Testis (tissue), 3 donors: Measurements from ENCODE around the gene MYO1D. TPM values are rescaled to one million over a fixed set of nuclear protein-coding genes. Genes with fewer than 3 reads are reported as not detected.

ENCODE experiments used
- DNase-seq: peaks from one replicate; pipeline ENCODE4 v3.0.0-alpha.2; 2019
- H3K27ac ChIP-seq, 2 donors: fragments of 200-600 bp; sonication (generic); one replicate each; pipeline ENCODE4 v1.5.1; 2019
- H3K27me3 ChIP-seq: fragments of 200-600 bp; sonication (generic); one replicate; pipeline ENCODE4 v1.5.1; 2019
- H3K36me3 ChIP-seq: fragments of 200-600 bp; sonication (generic); one replicate; pipeline ENCODE4 v1.5.1; 2017; ENCODE audit warnings: low read depth; ENCODE audit errors: missing control alignments
- H3K4me1 ChIP-seq: fragments of 200-600 bp; sonication (generic); one replicate; pipeline ENCODE4 v1.5.1; 2019
- H3K4me3 ChIP-seq, 2 donors: fragments of 200-600 bp; sonication (generic); one replicate each; pipeline ENCODE4 v1.5.1; 2017 to 2019
- H3K9me3 ChIP-seq: fragments of 200-600 bp; sonication (generic); one replicate; pipeline ENCODE4 v1.5.1; 2017
- CTCF ChIP-seq, 3 experiments: fragments of 450-650 bp in 2 of 3; fragments of 200-600 bp in 1 of 3; sonication (generic) in 1 of 3; IDR thresholded peaks; one replicate each; pipeline ENCODE4 v1.5.1; 2016 to 2019; ENCODE audit warnings: antibody characterized with exemption in 3 of 3, mild to moderate bottlenecking in 2 of 3, moderate library complexity in 1 of 3
- POLR2A ChIP-seq: fragments of 450-650 bp; IDR thresholded peaks from one replicate; pipeline ENCODE4 v1.6.1; 2017; ENCODE audit warnings: antibody characterized with exemption, mild to moderate bottlenecking, moderate library complexity
- WGBS, 2 donors: methylation state at CpG; one replicate each; pipeline ENCODE4 v1.1.5; 2018; 5-methylcytosine and 5-hydroxymethylcytosine counted together
- intact Hi-C: fragments of 100-400 bp; cut with DNase I; formaldehyde crosslinking; loops from one replicate; pipeline ENCODE4 v1.15.1; 2023; ENCODE audit warnings: low total_unique reads
- polyA plus RNA-seq: library from polyadenylated mRNA; stranded (reverse); fragments of 350-450 nt; fragmentation: Illumina TruSeq; extraction: RNeasy Lipid Tissue Mini Kit (QIAGEN cat#74804); gene quantifications from one replicate; pipeline ENCODE4 v1.2.3, GENCODE V29; 2014; ENCODE audit warnings: low read depth, low replicate concordance; ENCODE audit not compliant: insufficient read depth
- total RNA-seq, 2 donors: library from RNA; depleted of rRNA; stranded (reverse); fragments of >200 nt; gene quantifications; one replicate each; pipeline ENCODE4 v1.2.3, GENCODE V29; 2016

The MYO1D gene
- total and polyA plus RNA-seq, 3 donors from 2014 or later: 29.5 to 34.1 (median 33.6) TPM

GRCh38 chr17:32542186-32542585 is 334.7 kb downstream of the MYO1D start:
- no peak overlapping the region for H3K4me3 ChIP-seq
- no peak for DNase-seq
- TF ChIP-seq CTCF (IDR thresholded peaks at IDR 0.05) (no peak), POLR2A (no peak)
- WGBS, 2 donors: 84 to 87% methylated on average over 7 of the region's 7 CpGs
- H3K9me3 ChIP-seq: no peaks in the 10 kb centered on the region
- no peaks in the 10 kb centered on the region for H3K36me3 ChIP-seq
- H3K27ac ChIP-seq: no peak overlapping the region
- intact Hi-C loops: no loop called here
- H3K4me1 ChIP-seq: no peaks in the 10 kb centered on the region
- H3K27me3 ChIP-seq: no peaks in the 10 kb centered on the region

- WGBS, 2 donors: 82 to 83% methylated on average over 5 of the region's 5 CpGs
- Histone ChIP-seq H3K4me1 (no peaks in the 10 kb centered on the region), H3K36me3 (no peaks in the 10 kb centered on the region), H3K27me3 (no peaks in the 10 kb centered on the region), H3K27ac (no peak overlapping the region), H3K9me3 (no peaks in the 10 kb centered on the region), H3K4me3 (no peak overlapping the region)
- intact Hi-C loops: no loop called here
- TF ChIP-seq POLR2A: no peak
- no peak for TF ChIP-seq CTCF (IDR thresholded peaks at IDR 0.05)
- DNase-seq: no peak
Observed at GRCh38 chr17:32541640-32542039, 335.3 kb downstream of the MYO1D start.

- DNase-seq: no peak
- intact Hi-C loops: no loop called here
- 68 to 73% methylated on average over 8 of the region's 8 CpGs for WGBS, 2 donors
Observed at GRCh38 chr17:32536736-32537643, 339.9 kb downstream of the MYO1D start.

GRCh38 chr17:32533296-32533695 is 343.6 kb downstream of the MYO1D start:
- Histone ChIP-seq H3K4me3 (no peak overlapping the region), H3K4me1 (no peaks in the 10 kb centered on the region), H3K27ac (no peak overlapping the region), H3K36me3 (no peaks in the 10 kb centered on the region), H3K27me3 (no peaks in the 10 kb centered on the region), H3K9me3 (no peaks in the 10 kb centered on the region)
- no peak for TF ChIP-seq CTCF (IDR thresholded peaks at IDR 0.05)
- no peak for TF ChIP-seq POLR2A
- intact Hi-C loops: no loop called here
- WGBS, 2 donors: 87 to 89% methylated on average over 3 of the region's 3 CpGs
- DNase-seq: no peak

More at GRCh38 chr17:32536736-32537643, 339.9 kb downstream of the MYO1D start:
- Histone ChIP-seq H3K4me1 (no peaks in the 10 kb centered on the region), H3K27me3 (no peaks in the 10 kb centered on the region), H3K9me3 (no peaks in the 10 kb centered on the region), H3K36me3 (no peaks in the 10 kb centered on the region), H3K27ac (no peak overlapping the region), H3K4me3 (no peak overlapping the region)
- TF ChIP-seq POLR2A (no peak), CTCF (IDR thresholded peaks at IDR 0.05) (no peak)
